Epidermal melanocyte (primary cell): ENCODE results near the gene PSME4.
"Not testable (repeated sequence)": the region's sequence is repeated elsewhere in the genome, so short reads cannot be mapped to it uniquely, and the experiment has no call there.

Experiments used
- DNase-seq: peaks from one replicate; pipeline ENCODE4 v3.0.0; 2011; ENCODE audit warnings: low spot score; ENCODE audit not compliant: insufficient read length

PSME4 gene

GRCh38 chr2:53964257-53964952 lies 6.4 kb downstream of the PSME4 start:
- DNase-seq = no peak

GRCh38 chr2:53961478-53962216 lies 9.1 kb downstream of the PSME4 start:
- DNase-seq = not testable (repeated sequence)

GRCh38 chr2:53960476-53960875 lies 10.3 kb downstream of the PSME4 start:
- DNase-seq = no peak

- no peak for DNase-seq
These were observed 12.3 kb downstream of the PSME4 start for GRCh38 chr2:53958443-53958842.

GRCh38 chr2:53952519-53952918 lies 18.3 kb downstream of the PSME4 start:
- no peak for DNase-seq

- DNase-seq = no peak
These were observed 21.3 kb downstream of the PSME4 start for GRCh38 chr2:53949457-53949856.

GRCh38 chr2:53945538-53945937 lies 25.3 kb downstream of the PSME4 start:
- no peak for DNase-seq

- no peak for DNase-seq
These were observed 26.3 kb downstream of the PSME4 start for GRCh38 chr2:53944542-53944941.

- no peak for DNase-seq
These were observed 28.5 kb downstream of the PSME4 start for GRCh38 chr2:53942280-53942679.

- DNase-seq = no peak
These were observed 29.0 kb downstream of the PSME4 start for GRCh38 chr2:53941749-53942148.

GRCh38 chr2:53939656-53940055 lies 31.1 kb downstream of the PSME4 start:
- DNase-seq = no peak

- DNase-seq = no peak
These were observed 31.9 kb downstream of the PSME4 start for GRCh38 chr2:53938904-53939303.

GRCh38 chr2:53933329-53933728 lies 37.5 kb downstream of the PSME4 start:
- no peak for DNase-seq

- DNase-seq = not testable (repeated sequence)
These were observed 44.5 kb downstream of the PSME4 start for GRCh38 chr2:53926321-53926720.

- DNase-seq = no peak
These were observed 57.1 kb downstream of the PSME4 start for GRCh38 chr2:53913721-53914120.

GRCh38 chr2:53911434-53912189 lies 59.2 kb downstream of the PSME4 start:
- DNase-seq = no peak

- no peak for DNase-seq
These were observed 63.2 kb downstream of the PSME4 start for GRCh38 chr2:53907582-53907981.

- no peak for DNase-seq
These were observed 65.4 kb downstream of the PSME4 start for GRCh38 chr2:53905396-53905795.

GRCh38 chr2:53903011-53903410 lies 67.8 kb downstream of the PSME4 start:
- no peak for DNase-seq

GRCh38 chr2:53901192-53901591 lies 69.6 kb downstream of the PSME4 start:
- no peak for DNase-seq

GRCh38 chr2:53896864-53897263 lies 73.9 kb downstream of the PSME4 start:
- no peak for DNase-seq
